ENCODE data around the gene OBSCN. TPM values are rescaled to one million over a fixed set of nuclear protein-coding genes. Genes with fewer than 3 reads are reported as not detected.

Gene OBSCN
- total and polyA plus RNA-seq, 12 donors, result 176 to 639 (median 407) TPM

GRCh38 chr1:228408041-228408868, 200.4 kb downstream of the OBSCN start:
- H3K27ac ChIP-seq, result no peak overlapping the region
- intact Hi-C loops (cut with DNase I), result loop anchor here in 2 of 10 donors (5.0 to 10.0 kb wide), 3 partner anchors 63 to 266 kb away; partner anchors contain the start of gene GUK1 (in 1 of the 2)
- ATAC-seq, result no peak
- no peak for DNase-seq
- H3K4me3 ChIP-seq, result peak overlapping the region in 4 of 10 donors; percentile 71 to 100 (median 96)
- peaks cover 0 to 14% (median 0%) of the 10 kb centered on the region in 9 donors for H3K36me3 ChIP-seq
- no peaks in the 10 kb centered on the region for H3K9me3 ChIP-seq
- 92 to 95% methylated on average over 27 of the region's 27 CpGs for WGBS, 2 donors
- TF ChIP-seq CTCF (IDR thresholded peaks at IDR 0.05), result no peak
- no peaks in the 10 kb centered on the region for H3K27me3 ChIP-seq
- H3K4me1 ChIP-seq, result peaks cover 6 to 45% (median 34%) of the 10 kb centered on the region in 9 donors

- DNase-seq, result no peak
- H3K36me3 ChIP-seq, result peaks cover 0 to 8% (median 0%) of the 10 kb centered on the region in 9 donors
- WGBS, 2 donors, result 90% methylated on average over 19 of the region's 19 CpGs
- H3K9me3 ChIP-seq, result no peaks in the 10 kb centered on the region
- H3K27ac ChIP-seq, result no peak overlapping the region
- peaks cover 6 to 36% (median 28%) of the 10 kb centered on the region in 9 donors for H3K4me1 ChIP-seq
- ATAC-seq, result no peak
- peaks cover 0 to 5% (median 0%) of the 10 kb centered on the region in 7 donors for H3K27me3 ChIP-seq
- H3K4me3 ChIP-seq, result no peak overlapping the region
- TF ChIP-seq CTCF (IDR thresholded peaks at IDR 0.05), result no peak
- intact Hi-C loops (cut with DNase I), result loop anchor here in 2 of 10 donors (5.0 to 10.0 kb wide), 3 partner anchors 64 to 267 kb away; partner anchors contain the start of gene GUK1 (in 1 of the 2)
These were observed 201.3 kb downstream of the OBSCN start for GRCh38 chr1:228408869-228409805.

GRCh38 chr1:228410015-228410414, 202.2 kb downstream of the OBSCN start:
- intact Hi-C loops (cut with DNase I), result no loop called here
- H3K4me3 ChIP-seq, result no peak overlapping the region
- H3K27ac ChIP-seq, result no peak overlapping the region
- no peak for DNase-seq
- no peak for TF ChIP-seq CTCF (IDR thresholded peaks at IDR 0.05)
- 88% methylated on average over 8 of the region's 8 CpGs for WGBS, 2 donors
- no peaks in the 10 kb centered on the region for H3K9me3 ChIP-seq
- H3K4me1 ChIP-seq, result peaks cover 6 to 27% (median 20%) of the 10 kb centered on the region in 9 donors
- peaks cover 0 to 8% (median 0%) of the 10 kb centered on the region in 9 donors for H3K36me3 ChIP-seq
- no peak for ATAC-seq
- peaks cover 0 to 14% (median 0%) of the 10 kb centered on the region in 7 donors for H3K27me3 ChIP-seq

GRCh38 chr1:228410671-228411070, 202.8 kb downstream of the OBSCN start:
- DNase-seq (no peak), ATAC-seq (no peak)
- Histone ChIP-seq H3K27me3 (peaks cover 0 to 20% (median 2%) of the 10 kb centered on the region in 7 donors), H3K36me3 (peaks cover 0 to 8% (median 0%) of the 10 kb centered on the region in 9 donors), H3K4me1 (peaks cover 2 to 24% (median 17%) of the 10 kb centered on the region in 9 donors), H3K9me3 (no peaks in the 10 kb centered on the region), H3K4me3 (no peak overlapping the region), H3K27ac (no peak overlapping the region)
- intact Hi-C loops (cut with DNase I), result no loop called here
- TF ChIP-seq CTCF (IDR thresholded peaks at IDR 0.05), result no peak
- WGBS, 2 donors, result 86 to 91% methylated on average over 11 of the region's 11 CpGs
